HL-60 (cell line): ENCODE results near the gene WDR27.

Experiments used
- DNase-seq, 2 experiments: peaks; one replicate each; pipeline ENCODE4 v3.0.0-alpha.2; 2010 to 2020; ENCODE audit warnings: low read depth in 1 of 2, low spot score in 1 of 2
- H3K27ac ChIP-seq: fragments of 250-450 bp; sonication (Bioruptor Pico); replicated peaks from 2 replicates; pipeline ENCODE4 v1.5.1; 2020; ENCODE audit warnings: mild to moderate bottlenecking, moderate library complexity
- H3K27me3 ChIP-seq: fragments of 250-450 bp; sonication (Bioruptor Pico); 2 replicates; pipeline ENCODE4 v1.5.1; 2021; ENCODE audit warnings: mild to moderate bottlenecking, moderate library complexity; ENCODE audit not compliant: insufficient read depth, poor library complexity, severe bottlenecking
- H3K4me3 ChIP-seq: replicated peaks from 2 replicates; pipeline ENCODE4 v1.5.1; 2011; ENCODE audit warnings: mild to moderate bottlenecking, control low read depth, low read length; ENCODE audit not compliant: insufficient read depth
- GABPA ChIP-seq: IDR thresholded peaks from 2 replicates; pipeline ENCODE4 v1.6.1; 2012; ENCODE audit warnings: low read depth
- POLR2AphosphoS5 ChIP-seq: IDR thresholded peaks from 2 replicates; pipeline ENCODE4 v1.6.1; 2012; ENCODE audit warnings: low read depth
- SPI1 ChIP-seq: IDR thresholded peaks from 2 replicates; pipeline ENCODE4 v1.6.1; 2012; ENCODE audit warnings: low read depth, mild to moderate bottlenecking, borderline replicate concordance
- TF ChIP-seq, protein P1 (sequence below): IDR thresholded peaks from one replicate; pipeline ENCODE4 v1.5.1; 2011; ENCODE audit warnings: low read length, control low read depth, inconsistent platforms; ENCODE audit not compliant: insufficient read depth
- TF ChIP-seq, protein P2 (sequence below): IDR thresholded peaks from 2 replicates; pipeline ENCODE4 v1.6.1; 2012; ENCODE audit warnings: low read depth; ENCODE audit not compliant: insufficient replicate concordance

Gene WDR27

DNA sequence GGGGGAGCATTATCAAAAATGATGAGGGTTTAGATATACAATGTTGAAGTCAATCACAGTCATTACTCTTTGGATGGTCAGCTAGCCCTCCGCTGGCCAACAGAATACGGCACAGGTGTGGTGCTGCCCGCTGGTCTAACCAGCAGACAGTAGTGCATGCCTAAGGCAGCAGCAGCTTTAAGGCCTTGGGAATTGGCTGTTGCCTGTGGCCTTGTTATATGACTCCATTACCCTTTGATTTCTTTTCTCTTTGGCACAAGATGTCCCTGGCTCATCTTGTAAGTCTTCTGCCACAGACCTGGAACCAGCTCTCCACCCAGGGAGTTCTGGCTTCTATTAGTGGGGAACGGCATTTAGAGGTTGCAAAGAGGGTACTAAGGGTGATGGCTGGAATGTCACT, 110.2 kb downstream of the WDR27 start:
- no peaks in the 10 kb centered on the region for H3K27me3 ChIP-seq
- TF ChIP-seq POLR2AphosphoS5: no peak
- TF ChIP-seq GABPA: no peak
- TF ChIP-seq, protein P1, sequence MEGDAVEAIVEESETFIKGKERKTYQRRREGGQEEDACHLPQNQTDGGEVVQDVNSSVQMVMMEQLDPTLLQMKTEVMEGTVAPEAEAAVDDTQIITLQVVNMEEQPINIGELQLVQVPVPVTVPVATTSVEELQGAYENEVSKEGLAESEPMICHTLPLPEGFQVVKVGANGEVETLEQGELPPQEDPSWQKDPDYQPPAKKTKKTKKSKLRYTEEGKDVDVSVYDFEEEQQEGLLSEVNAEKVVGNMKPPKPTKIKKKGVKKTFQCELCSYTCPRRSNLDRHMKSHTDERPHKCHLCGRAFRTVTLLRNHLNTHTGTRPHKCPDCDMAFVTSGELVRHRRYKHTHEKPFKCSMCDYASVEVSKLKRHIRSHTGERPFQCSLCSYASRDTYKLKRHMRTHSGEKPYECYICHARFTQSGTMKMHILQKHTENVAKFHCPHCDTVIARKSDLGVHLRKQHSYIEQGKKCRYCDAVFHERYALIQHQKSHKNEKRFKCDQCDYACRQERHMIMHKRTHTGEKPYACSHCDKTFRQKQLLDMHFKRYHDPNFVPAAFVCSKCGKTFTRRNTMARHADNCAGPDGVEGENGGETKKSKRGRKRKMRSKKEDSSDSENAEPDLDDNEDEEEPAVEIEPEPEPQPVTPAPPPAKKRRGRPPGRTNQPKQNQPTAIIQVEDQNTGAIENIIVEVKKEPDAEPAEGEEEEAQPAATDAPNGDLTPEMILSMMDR: no peak
- TF ChIP-seq, protein P2, sequence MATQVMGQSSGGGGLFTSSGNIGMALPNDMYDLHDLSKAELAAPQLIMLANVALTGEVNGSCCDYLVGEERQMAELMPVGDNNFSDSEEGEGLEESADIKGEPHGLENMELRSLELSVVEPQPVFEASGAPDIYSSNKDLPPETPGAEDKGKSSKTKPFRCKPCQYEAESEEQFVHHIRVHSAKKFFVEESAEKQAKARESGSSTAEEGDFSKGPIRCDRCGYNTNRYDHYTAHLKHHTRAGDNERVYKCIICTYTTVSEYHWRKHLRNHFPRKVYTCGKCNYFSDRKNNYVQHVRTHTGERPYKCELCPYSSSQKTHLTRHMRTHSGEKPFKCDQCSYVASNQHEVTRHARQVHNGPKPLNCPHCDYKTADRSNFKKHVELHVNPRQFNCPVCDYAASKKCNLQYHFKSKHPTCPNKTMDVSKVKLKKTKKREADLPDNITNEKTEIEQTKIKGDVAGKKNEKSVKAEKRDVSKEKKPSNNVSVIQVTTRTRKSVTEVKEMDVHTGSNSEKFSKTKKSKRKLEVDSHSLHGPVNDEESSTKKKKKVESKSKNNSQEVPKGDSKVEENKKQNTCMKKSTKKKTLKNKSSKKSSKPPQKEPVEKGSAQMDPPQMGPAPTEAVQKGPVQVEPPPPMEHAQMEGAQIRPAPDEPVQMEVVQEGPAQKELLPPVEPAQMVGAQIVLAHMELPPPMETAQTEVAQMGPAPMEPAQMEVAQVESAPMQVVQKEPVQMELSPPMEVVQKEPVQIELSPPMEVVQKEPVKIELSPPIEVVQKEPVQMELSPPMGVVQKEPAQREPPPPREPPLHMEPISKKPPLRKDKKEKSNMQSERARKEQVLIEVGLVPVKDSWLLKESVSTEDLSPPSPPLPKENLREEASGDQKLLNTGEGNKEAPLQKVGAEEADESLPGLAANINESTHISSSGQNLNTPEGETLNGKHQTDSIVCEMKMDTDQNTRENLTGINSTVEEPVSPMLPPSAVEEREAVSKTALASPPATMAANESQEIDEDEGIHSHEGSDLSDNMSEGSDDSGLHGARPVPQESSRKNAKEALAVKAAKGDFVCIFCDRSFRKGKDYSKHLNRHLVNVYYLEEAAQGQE: no peak
- TF ChIP-seq SPI1: no peak
- no peak overlapping the region for H3K27ac ChIP-seq
- DNase-seq: no peak
- no peak overlapping the region for H3K4me3 ChIP-seq

- H3K27me3 ChIP-seq: no peaks in the 10 kb centered on the region
- TF ChIP-seq, protein P2: no peak
- TF ChIP-seq POLR2AphosphoS5 (no peak), SPI1 (0 out of 2 replicates have a peak, but pooled peaks have one; percentile 12)
- H3K4me3 ChIP-seq: no peak overlapping the region
- H3K27ac ChIP-seq: no peak overlapping the region
- DNase-seq: no peak
Observed at GRCh38 chr6:169590376-169590939, 111.4 kb downstream of the WDR27 start.

- no peak for DNase-seq
- H3K27me3 ChIP-seq: no peaks in the 10 kb centered on the region
- no peak overlapping the region for H3K4me3 ChIP-seq
- no peak for TF ChIP-seq POLR2AphosphoS5
- TF ChIP-seq GABPA: no peak
- TF ChIP-seq SPI1: no peak
- TF ChIP-seq, protein P2: no peak
- TF ChIP-seq, protein P1: no peak
- H3K27ac ChIP-seq: no peak overlapping the region
Observed at GRCh38 chr6:169589699-169590257, 112.1 kb downstream of the WDR27 start.
